ENCODE measurements around the gene SLC7A5.
"Not testable (repeated sequence)": the region's sequence is repeated elsewhere in the genome, so short reads cannot be mapped to it uniquely, and the experiment has no call there.

The SLC7A5 gene

GRCh38 chr16:87790292-87791100 lies 78.8 kb downstream of the SLC7A5 start:
- no peaks in the 10 kb centered on the region for H3K27me3 ChIP-seq (ENCODE audit: insufficient read depth, poor library complexity, severe bottlenecking)
- TF ChIP-seq SPI1 (IDR thresholded peaks at IDR 0.05; ENCODE audit: borderline replicate concordance, low read depth): no peak
- TF ChIP-seq CTCF (IDR thresholded peaks at IDR 0.05; ENCODE audit: insufficient read depth, low read length): no peak
- TF ChIP-seq REST (IDR thresholded peaks at IDR 0.05; ENCODE audit: insufficient replicate concordance, low read depth): no peak
- TF ChIP-seq POLR2AphosphoS5 (IDR thresholded peaks at IDR 0.05; ENCODE audit: low read depth): no peak
- TF ChIP-seq GABPA (IDR thresholded peaks at IDR 0.05; ENCODE audit: low read depth): no peak
- no peak for DNase-seq (ENCODE audit: low read depth in 1 of 2, low spot score in 1 of 2)
- H3K27ac ChIP-seq (replicated peaks): no peak overlapping the region
- H3K4me3 ChIP-seq (replicated peaks; ENCODE audit: insufficient read depth, low read length): no peak overlapping the region

DNA sequence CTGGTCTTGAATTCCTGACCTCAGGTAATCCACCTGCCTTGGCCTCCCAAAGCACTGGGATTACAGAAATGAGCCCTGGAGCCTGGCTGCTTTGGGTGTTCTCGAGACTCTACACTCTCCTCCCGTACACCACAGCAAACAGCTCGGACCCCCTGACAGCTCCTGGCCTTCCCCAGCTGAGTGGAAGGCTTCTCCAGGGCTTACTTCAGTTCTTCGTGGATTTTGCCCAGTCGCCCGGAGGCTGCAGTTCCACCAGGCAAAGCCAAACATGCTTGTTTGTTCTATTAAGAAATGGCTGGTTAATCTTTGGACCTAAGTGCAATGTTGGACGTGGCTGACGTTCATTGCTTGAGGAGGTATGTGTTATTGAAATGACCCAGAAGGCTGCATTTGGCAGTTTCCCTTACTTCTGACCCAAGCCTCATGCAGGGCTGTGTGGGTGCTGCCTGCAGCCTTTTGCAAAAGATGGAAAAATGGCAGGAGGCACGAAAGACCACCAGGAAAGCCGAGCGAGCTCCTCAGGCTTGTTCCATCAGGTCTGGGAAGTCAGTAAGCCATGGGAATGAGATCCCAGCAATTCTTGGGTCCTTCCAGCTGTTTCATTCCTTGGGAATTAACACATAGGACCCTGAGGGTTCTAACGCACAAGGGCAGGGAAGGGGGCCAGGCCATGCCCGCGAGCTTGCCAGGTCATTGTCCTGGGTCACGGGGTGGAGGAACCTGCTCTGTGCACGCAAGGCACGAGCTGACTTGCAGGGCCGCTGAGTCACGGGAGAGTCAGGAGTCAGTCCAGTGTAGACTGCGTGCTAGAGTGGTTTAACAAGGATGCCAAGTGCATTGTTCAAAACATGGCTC lies 79.6 kb downstream of the SLC7A5 start:
- TF ChIP-seq CTCF (IDR thresholded peaks at IDR 0.05; ENCODE audit: insufficient read depth, low read length) (no peak), SPI1 (IDR thresholded peaks at IDR 0.05; ENCODE audit: borderline replicate concordance, low read depth) (no peak), REST (IDR thresholded peaks at IDR 0.05; ENCODE audit: insufficient replicate concordance, low read depth) (no peak), POLR2AphosphoS5 (IDR thresholded peaks at IDR 0.05; ENCODE audit: low read depth) (no peak), GABPA (IDR thresholded peaks at IDR 0.05; ENCODE audit: low read depth) (no peak)
- Histone ChIP-seq H3K4me3 (replicated peaks; ENCODE audit: insufficient read depth, low read length) (no peak overlapping the region), H3K27me3 (ENCODE audit: insufficient read depth, poor library complexity, severe bottlenecking) (no peaks in the 10 kb centered on the region), H3K27ac (replicated peaks) (no peak overlapping the region)
- no peak for DNase-seq (ENCODE audit: low read depth in 1 of 2, low spot score in 1 of 2)

GRCh38 chr16:87788730-87789436 lies 80.4 kb downstream of the SLC7A5 start:
- H3K4me3 ChIP-seq (replicated peaks; ENCODE audit: insufficient read depth, low read length); DNase-seq (ENCODE audit: low read depth in 1 of 2, low spot score in 1 of 2); H3K27ac ChIP-seq (replicated peaks); H3K27me3 ChIP-seq (ENCODE audit: insufficient read depth, poor library complexity, severe bottlenecking): not testable (repeated sequence)

- H3K27ac ChIP-seq (replicated peaks); H3K4me3 ChIP-seq (replicated peaks; ENCODE audit: insufficient read depth, low read length); H3K27me3 ChIP-seq (ENCODE audit: insufficient read depth, poor library complexity, severe bottlenecking); DNase-seq (ENCODE audit: low read depth in 1 of 2, low spot score in 1 of 2): not testable (repeated sequence)
Measured at GRCh38 chr16:87787451-87788091, 81.7 kb downstream of the SLC7A5 start.

Measured in HL-60 (cell line).